Endothelial cell of umbilical vein (primary cell): Measurements from ENCODE around the gene TTLL7.

Source experiments
- CTCF ChIP-seq, 2 donors: IDR thresholded peaks; 1 replicate in 1 of 2; 2 replicates in 1 of 2; pipeline ENCODE4 v1.5.1; 2011; ENCODE audit warnings: low read length in 2 of 2, mild to moderate bottlenecking in 2 of 2, moderate library complexity in 2 of 2, control low read depth in 1 of 2, inconsistent platforms in 1 of 2, low read depth in 1 of 2; ENCODE audit not compliant: insufficient read depth in 1 of 2; ENCODE audit errors: extremely low read depth in 1 of 2
- EZH2 ChIP-seq: IDR thresholded peaks from 2 replicates; pipeline ENCODE4 v1.6.1; 2012; ENCODE audit warnings: borderline replicate concordance, low read depth, mild to moderate bottlenecking, moderate library complexity, low read length, inconsistent platforms; ENCODE audit not compliant: severe bottlenecking
- MYC ChIP-seq: IDR thresholded peaks from one replicate; pipeline ENCODE4 v1.6.1; 2011; ENCODE audit warnings: mild to moderate bottlenecking, low read depth, low read length
- POLR2A ChIP-seq: IDR thresholded peaks from 2 replicates; pipeline ENCODE4 v1.6.1; 2012; ENCODE audit warnings: low read depth, mild to moderate bottlenecking, control low read depth, low read length

DNA sequence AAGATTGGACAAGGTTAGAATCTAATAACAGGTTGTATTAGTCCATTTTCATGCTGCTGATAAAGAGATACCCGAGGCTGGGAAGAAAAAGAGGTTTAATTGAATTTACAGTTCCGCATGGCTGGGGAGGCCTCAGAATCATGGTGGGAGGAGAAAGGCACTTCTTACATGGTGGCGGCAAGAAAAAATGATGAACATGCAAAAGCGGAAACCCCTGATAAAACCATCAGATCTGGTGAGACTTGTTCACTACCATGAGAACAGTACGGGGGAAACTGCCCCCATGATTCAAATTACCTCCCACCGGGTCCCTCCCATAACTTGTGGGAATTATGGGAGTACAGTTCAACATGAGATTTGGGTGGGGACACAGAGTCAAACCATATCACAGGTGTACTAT lies 22.9 kb upstream of the TTLL7 start:
- TF ChIP-seq CTCF (IDR thresholded peaks at IDR 0.05; ENCODE audit: extremely low read depth in 1 of 2, insufficient read depth in 1 of 2, low read depth in 1 of 2, low read length in 2 of 2) = no peak
- TF ChIP-seq POLR2A = no peak
- TF ChIP-seq EZH2 = no peak
- TF ChIP-seq MYC = no peak
